Astrocyte (in vitro differentiated cells and primary cell): ENCODE measurements around the gene KCTD10.

Experiments
- EZH2 ChIP-seq: IDR thresholded peaks from 2 replicates; pipeline ENCODE4 v1.6.1; 2012; ENCODE audit warnings: mild to moderate bottlenecking, low read length, inconsistent platforms; ENCODE audit not compliant: insufficient read depth
- TF ChIP-seq, protein P1 (sequence below): IDR thresholded peaks from 2 replicates; pipeline ENCODE4 v1.5.1; 2011; ENCODE audit warnings: low read depth, mild to moderate bottlenecking, inconsistent platforms, low read length, moderate library complexity; ENCODE audit not compliant: insufficient read depth

- TF ChIP-seq, protein P1, sequence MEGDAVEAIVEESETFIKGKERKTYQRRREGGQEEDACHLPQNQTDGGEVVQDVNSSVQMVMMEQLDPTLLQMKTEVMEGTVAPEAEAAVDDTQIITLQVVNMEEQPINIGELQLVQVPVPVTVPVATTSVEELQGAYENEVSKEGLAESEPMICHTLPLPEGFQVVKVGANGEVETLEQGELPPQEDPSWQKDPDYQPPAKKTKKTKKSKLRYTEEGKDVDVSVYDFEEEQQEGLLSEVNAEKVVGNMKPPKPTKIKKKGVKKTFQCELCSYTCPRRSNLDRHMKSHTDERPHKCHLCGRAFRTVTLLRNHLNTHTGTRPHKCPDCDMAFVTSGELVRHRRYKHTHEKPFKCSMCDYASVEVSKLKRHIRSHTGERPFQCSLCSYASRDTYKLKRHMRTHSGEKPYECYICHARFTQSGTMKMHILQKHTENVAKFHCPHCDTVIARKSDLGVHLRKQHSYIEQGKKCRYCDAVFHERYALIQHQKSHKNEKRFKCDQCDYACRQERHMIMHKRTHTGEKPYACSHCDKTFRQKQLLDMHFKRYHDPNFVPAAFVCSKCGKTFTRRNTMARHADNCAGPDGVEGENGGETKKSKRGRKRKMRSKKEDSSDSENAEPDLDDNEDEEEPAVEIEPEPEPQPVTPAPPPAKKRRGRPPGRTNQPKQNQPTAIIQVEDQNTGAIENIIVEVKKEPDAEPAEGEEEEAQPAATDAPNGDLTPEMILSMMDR: no peak
- no peak for TF ChIP-seq EZH2
Observed at GRCh38 chr12:109461846-109462756, 15.0 kb downstream of the KCTD10 start.
